ENCODE measurements around the gene GABBR1.
A peak's percentile ranks its signal among the peaks of the same experiment; 100 is the strongest.

The GABBR1 gene

GRCh38 chr6:29661071-29661470 is 28.1 kb upstream of the GABBR1 start:
- Histone ChIP-seq H3K27ac (no peak overlapping the region), H3K4me3 (no peak overlapping the region), H3K9me3 (ENCODE audit: low read depth, low read length) (no peaks in the 10 kb centered on the region), H3K36me3 (ENCODE audit: insufficient read depth, low read length) (no peaks in the 10 kb centered on the region), H3K9ac (ENCODE audit: insufficient read length) (no peak overlapping the region)
- TF ChIP-seq POLR2AphosphoS5 (IDR thresholded peaks at IDR 0.05; ENCODE audit: borderline replicate concordance, low read depth, low read length) (no peak), FOXP2 (optimal IDR thresholded peaks at IDR 0.05; ENCODE audit: control extremely low read depth, extremely low read length, insufficient read depth) (no peak), EZH2 (IDR thresholded peaks at IDR 0.05) (no peak)
- DNase-seq (ENCODE audit: low read depth, low spot score), result no peak

- TF ChIP-seq POLR2AphosphoS5 (IDR thresholded peaks at IDR 0.05; ENCODE audit: borderline replicate concordance, low read depth, low read length) (no peak), EZH2 (IDR thresholded peaks at IDR 0.05) (no peak), FOXP2 (optimal IDR thresholded peaks at IDR 0.05; ENCODE audit: control extremely low read depth, extremely low read length, insufficient read depth) (no peak)
Observed at GRCh38 chr6:29656798-29657197, 23.8 kb upstream of the GABBR1 start, which contains the start of gene MOG. Gene MOG, plus strand, starts transcription at chr6:29657092. Its CDS starts 118 bp downstream, at chr6:29657210.

GRCh38 chr6:29656157-29656556 is 23.2 kb upstream of the GABBR1 start:
- H3K9ac ChIP-seq (ENCODE audit: insufficient read length), result no peak overlapping the region
- no peaks in the 10 kb centered on the region for H3K9me3 ChIP-seq (ENCODE audit: low read depth, low read length)
- H3K27ac ChIP-seq, result no peak overlapping the region
- TF ChIP-seq POLR2AphosphoS5 (IDR thresholded peaks at IDR 0.05; ENCODE audit: borderline replicate concordance, low read depth, low read length) (no peak), EZH2 (IDR thresholded peaks at IDR 0.05) (no peak), FOXP2 (optimal IDR thresholded peaks at IDR 0.05; ENCODE audit: control extremely low read depth, extremely low read length, insufficient read depth) (no peak)
- H3K4me3 ChIP-seq, result no peak overlapping the region
- DNase-seq (ENCODE audit: low read depth, low spot score), result no peak
- no peaks in the 10 kb centered on the region for H3K36me3 ChIP-seq (ENCODE audit: insufficient read depth, low read length)

More at GRCh38 chr6:29656798-29657197, 23.8 kb upstream of the GABBR1 start, which contains the start of gene MOG:
- DNase-seq (ENCODE audit: low read depth, low spot score), result no peak
- H3K27ac ChIP-seq, result no peak within 1 kb of the TSS
- H3K4me3 ChIP-seq, result no peak within 1 kb of the TSS
- H3K9me3 ChIP-seq (ENCODE audit: low read depth, low read length), result no peaks in the 10 kb centered on the region
- H3K36me3 ChIP-seq (ENCODE audit: insufficient read depth, low read length), result no peaks in the 10 kb centered on the region
- no peak within 1 kb of the TSS for H3K9ac ChIP-seq (ENCODE audit: insufficient read length)

GRCh38 chr6:29655658-29656057 is 22.7 kb upstream of the GABBR1 start:
- H3K27ac ChIP-seq, result no peak overlapping the region
- H3K9me3 ChIP-seq (ENCODE audit: low read depth, low read length), result no peaks in the 10 kb centered on the region
- H3K9ac ChIP-seq (ENCODE audit: insufficient read length), result no peak overlapping the region
- no peaks in the 10 kb centered on the region for H3K36me3 ChIP-seq (ENCODE audit: insufficient read depth, low read length)
- DNase-seq (ENCODE audit: low read depth, low spot score), result no peak
- TF ChIP-seq EZH2 (IDR thresholded peaks at IDR 0.05) (no peak), POLR2AphosphoS5 (IDR thresholded peaks at IDR 0.05; ENCODE audit: borderline replicate concordance, low read depth, low read length) (no peak), FOXP2 (optimal IDR thresholded peaks at IDR 0.05; ENCODE audit: control extremely low read depth, extremely low read length, insufficient read depth) (no peak)
- no peak overlapping the region for H3K4me3 ChIP-seq

- Histone ChIP-seq H3K4me3 (no peak overlapping the region), H3K9ac (ENCODE audit: insufficient read length) (no peak overlapping the region), H3K27ac (no peak overlapping the region), H3K36me3 (ENCODE audit: insufficient read depth, low read length) (no peaks in the 10 kb centered on the region), H3K9me3 (ENCODE audit: low read depth, low read length) (no peaks in the 10 kb centered on the region)
- peak; percentile 78 for DNase-seq (ENCODE audit: low read depth, low spot score)
- TF ChIP-seq FOXP2 (optimal IDR thresholded peaks at IDR 0.05; ENCODE audit: control extremely low read depth, extremely low read length, insufficient read depth), result no peak
- TF ChIP-seq EZH2 (IDR thresholded peaks at IDR 0.05), result no peak
Observed at GRCh38 chr6:29653452-29654038, 20.6 kb upstream of the GABBR1 start.

- no peak for DNase-seq (ENCODE audit: low read depth, low spot score)
- no peak for TF ChIP-seq EZH2 (IDR thresholded peaks at IDR 0.05)
- no peak for TF ChIP-seq FOXP2 (optimal IDR thresholded peaks at IDR 0.05; ENCODE audit: control extremely low read depth, extremely low read length, insufficient read depth)
- no peak for TF ChIP-seq POLR2AphosphoS5 (IDR thresholded peaks at IDR 0.05; ENCODE audit: borderline replicate concordance, low read depth, low read length)
Observed at GRCh38 chr6:29652198-29652584, 19.2 kb upstream of the GABBR1 start.

GRCh38 chr6:29651413-29652197 is 18.6 kb upstream of the GABBR1 start:
- Histone ChIP-seq H3K36me3 (ENCODE audit: insufficient read depth, low read length) (no peaks in the 10 kb centered on the region), H3K4me3 (no peak overlapping the region), H3K27ac (no peak overlapping the region), H3K9ac (ENCODE audit: insufficient read length) (no peak overlapping the region), H3K9me3 (ENCODE audit: low read depth, low read length) (no peaks in the 10 kb centered on the region)
- no peak for DNase-seq (ENCODE audit: low read depth, low spot score)
- TF ChIP-seq EZH2 (IDR thresholded peaks at IDR 0.05) (no peak), FOXP2 (optimal IDR thresholded peaks at IDR 0.05; ENCODE audit: control extremely low read depth, extremely low read length, insufficient read depth) (no peak), POLR2AphosphoS5 (IDR thresholded peaks at IDR 0.05; ENCODE audit: borderline replicate concordance, low read depth, low read length) (no peak)

More at GRCh38 chr6:29652198-29652584, 19.2 kb upstream of the GABBR1 start:
- Histone ChIP-seq H3K4me3 (no peak overlapping the region), H3K9me3 (ENCODE audit: low read depth, low read length) (no peaks in the 10 kb centered on the region), H3K9ac (ENCODE audit: insufficient read length) (no peak overlapping the region), H3K27ac (no peak overlapping the region), H3K36me3 (ENCODE audit: insufficient read depth, low read length) (no peaks in the 10 kb centered on the region)

- peak; percentile 95 for DNase-seq (ENCODE audit: low read depth, low spot score)
- TF ChIP-seq POLR2AphosphoS5 (IDR thresholded peaks at IDR 0.05; ENCODE audit: borderline replicate concordance, low read depth, low read length), result peak; percentile 80
- TF ChIP-seq FOXP2 (optimal IDR thresholded peaks at IDR 0.05; ENCODE audit: control extremely low read depth, extremely low read length, insufficient read depth), result no peak
- no peak for TF ChIP-seq EZH2 (IDR thresholded peaks at IDR 0.05)
- Histone ChIP-seq H3K9ac (ENCODE audit: insufficient read length) (peak overlapping the region; percentile 66), H3K4me3 (peak overlapping the region; percentile 83), H3K36me3 (ENCODE audit: insufficient read depth, low read length) (no peaks in the 10 kb centered on the region), H3K27ac (no peak overlapping the region), H3K9me3 (ENCODE audit: low read depth, low read length) (no peaks in the 10 kb centered on the region)
Observed at GRCh38 chr6:29649701-29650673, 17.0 kb upstream of the GABBR1 start.

Data from SK-N-MC (cell line).